HEK293 (cell line): ENCODE measurements around the gene PLB1.

Experiments
- CTCF ChIA-PET: fragments of 350-600 bp; formaldehyde crosslinking; extraction: SDS; loops from one replicate; lab custom pipeline; 2021; ENCODE audit warnings: antibody characterized with exemption; lab: Yijun Ruan, JAX
- POLR2A ChIA-PET: fragments of 300-600 bp; formaldehyde crosslinking; extraction: SDS; loops from one replicate; lab custom pipeline; 2020; ENCODE audit warnings: antibody characterized with exemption, inconsistent platforms; lab: Yijun Ruan, JAX
- H3K27ac ChIP-seq: fragments of 200-500 bp; sonication (Bioruptor generic); 2 replicates; pipeline ENCODE4 v1.5.1; 2014; ENCODE audit warnings: low read depth, low read length, control low read depth, inconsistent platforms; ENCODE audit errors: extremely low read depth
- H3K36me3 ChIP-seq, 2 experiments: fragments of 200-500 bp in 1 of 2; sonication (Bioruptor generic) in 1 of 2; 1 replicate in 1 of 2; 2 replicates in 1 of 2; pipeline ENCODE4 v1.5.1; 2014 to 2017; ENCODE audit warnings: inconsistent platforms in 2 of 2, low read length in 2 of 2; ENCODE audit not compliant: control insufficient read depth in 2 of 2, insufficient read depth in 1 of 2
- H3K4me1 ChIP-seq: fragments of 200-500 bp; sonication (Bioruptor generic); 2 replicates; pipeline ENCODE4 v1.5.1; 2014; ENCODE audit warnings: mild to moderate bottlenecking, low read length, inconsistent platforms; ENCODE audit not compliant: control insufficient read depth, insufficient read depth
- H3K4me3 ChIP-seq: 2 replicates; pipeline ENCODE4 v1.5.1; 2011; ENCODE audit warnings: low read depth, mild to moderate bottlenecking, control low read depth, low read length, moderate library complexity
- H3K9me3 ChIP-seq: fragments of 200-500 bp; sonication (Bioruptor generic); 2 replicates; pipeline ENCODE4 v1.5.1; 2014; ENCODE audit warnings: low read depth, low read length, inconsistent platforms; ENCODE audit not compliant: control insufficient read depth, insufficient read depth
- EGR2 ChIP-seq: fragments of 450-650 bp; formaldehyde crosslinking; IDR thresholded peaks from 2 replicates; pipeline ENCODE4 v1.5.1; 2016; ENCODE audit warnings: low read depth, missing biosample characterization, missing genetic modification characterization
- GLIS2 ChIP-seq: fragments of 450-650 bp; formaldehyde crosslinking; IDR thresholded peaks from 2 replicates; pipeline ENCODE4 v1.5.1; 2016; ENCODE audit warnings: missing biosample characterization, missing genetic modification characterization
- HOXD13 ChIP-seq: sonication (generic); formaldehyde crosslinking; IDR thresholded peaks from 2 replicates; pipeline ENCODE4 v1.8.0; 2022; ENCODE audit warnings: missing genetic modification reagents, borderline replicate concordance
- PRDM2 ChIP-seq: fragments of 450-650 bp; formaldehyde crosslinking; IDR thresholded peaks from 2 replicates; pipeline ENCODE4 v1.5.1; 2016; ENCODE audit warnings: missing biosample characterization, missing genetic modification characterization, borderline replicate concordance
- SCRT2 ChIP-seq: fragments of 450-650 bp; formaldehyde crosslinking; IDR thresholded peaks from 2 replicates; pipeline ENCODE4 v1.5.1; 2016; ENCODE audit warnings: missing biosample characterization, missing genetic modification characterization
- ZBTB7A ChIP-seq: fragments of 450-650 bp; formaldehyde crosslinking; IDR thresholded peaks from 2 replicates; pipeline ENCODE4 v1.5.1; 2016; ENCODE audit warnings: low read depth, missing biosample characterization, missing genetic modification characterization
- ZFHX2 ChIP-seq: fragments of 450-650 bp; formaldehyde crosslinking; conservative IDR thresholded peaks from 2 replicates; pipeline ENCODE4 v1.5.1; 2016; ENCODE audit warnings: missing biosample characterization, missing genetic modification characterization
- ZNF148 ChIP-seq: fragments of 450-650 bp; formaldehyde crosslinking; IDR thresholded peaks from 2 replicates; pipeline ENCODE4 v1.5.0; 2017; ENCODE audit warnings: missing biosample characterization, missing genetic modification characterization, borderline replicate concordance
- ZNF169 ChIP-seq: fragments of 450-650 bp; formaldehyde crosslinking; IDR thresholded peaks from 2 replicates; pipeline ENCODE4 v1.5.1; 2016; ENCODE audit warnings: missing biosample characterization, missing genetic modification characterization
- ZNF2 ChIP-seq: fragments of 450-650 bp; formaldehyde crosslinking; IDR thresholded peaks from 2 replicates; pipeline ENCODE4 v1.5.1; 2016; ENCODE audit warnings: missing biosample characterization, missing genetic modification characterization
- ZNF350 ChIP-seq: fragments of 450-650 bp; formaldehyde crosslinking; IDR thresholded peaks from 2 replicates; pipeline ENCODE4 v1.5.0; 2017; ENCODE audit warnings: missing biosample characterization, mild to moderate bottlenecking, missing genetic modification characterization
- ZNF423 ChIP-seq: fragments of 450-650 bp; formaldehyde crosslinking; IDR thresholded peaks from 2 replicates; pipeline ENCODE4 v1.5.1; 2016; ENCODE audit warnings: missing biosample characterization, missing genetic modification characterization
- ZNF555 ChIP-seq: fragments of 450-650 bp; formaldehyde crosslinking; conservative IDR thresholded peaks from 2 replicates; pipeline ENCODE4 v1.5.1; 2017; ENCODE audit warnings: missing biosample characterization, mild to moderate bottlenecking, missing genetic modification characterization, inconsistent platforms

PLB1 gene

GRCh38 chr2:28505361-28505760, 9.5 kb downstream of the PLB1 start (continued):
- TF ChIP-seq PRDM2 (no peak), ZBTB7A (tag by site-specific recombination) (no peak), ZNF555 (tag by site-specific recombination) (no peak), ZNF169 (tag by site-specific recombination) (no peak)

GRCh38 chr2:28506112-28506910, 10.5 kb downstream of the PLB1 start:
- CTCF ChIA-PET, result interaction anchor here (0.7 kb wide), 2 partner anchors 810 to 856 kb away, joined by 4 to 5 read pairs; no protein-coding TSS in a partner anchor
- no peak overlapping the region for H3K27ac ChIP-seq
- no peaks in the 10 kb centered on the region for H3K4me1 ChIP-seq
- H3K4me3 ChIP-seq, result no peak overlapping the region
- H3K36me3 ChIP-seq, result no peaks in the 10 kb centered on the region
- H3K9me3 ChIP-seq, result no peaks in the 10 kb centered on the region
- TF ChIP-seq ZNF148 (tag by site-specific recombination) (no peak), ZNF423 (tag by site-specific recombination) (no peak), ZFHX2 (tag by site-specific recombination) (peak; percentile 96), EGR2 (peak; percentile 96), ZNF350 (tag by site-specific recombination) (no peak), ZNF2 (tag by site-specific recombination) (no peak), SCRT2 (tag by site-specific recombination) (0 out of 2 replicates have a peak, but pooled peaks have one; percentile 17), GLIS2 (tag by site-specific recombination) (no peak), HOXD13 (CRISPR knock-in tag) (no peak)
- POLR2A ChIA-PET, result no interaction called here
